ENCODE data around the gene RFX4.

- no peak for TF ChIP-seq CTCF (IDR thresholded peaks at IDR 0.05)
- no peak for TF ChIP-seq POLR2A (IDR thresholded peaks at IDR 0.05)
Observed at GRCh38 chr12:106576848-106577247, 6.0 kb upstream of the RFX4 start.

Data from testis (tissue), 2 donors.